ENCODE data around the gene AK8.

DNA sequence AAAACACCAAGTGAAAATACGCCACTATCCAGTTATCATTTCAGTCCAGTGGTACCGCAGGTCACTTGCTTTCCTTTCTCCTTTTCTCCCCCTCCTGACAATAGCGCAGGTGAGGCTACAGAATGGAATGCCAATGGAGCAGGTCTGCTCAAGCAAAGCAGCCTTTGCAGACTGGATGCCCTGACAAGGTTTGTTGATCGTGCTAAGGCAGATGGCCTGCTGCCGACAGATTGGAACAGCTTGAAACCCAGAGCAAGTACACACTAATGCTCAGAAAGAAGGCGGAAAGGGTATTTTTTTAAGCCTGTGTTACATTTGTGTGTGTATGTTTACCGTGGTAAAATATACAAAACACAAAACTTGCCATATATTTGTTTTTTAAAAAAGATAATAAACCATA, 20.0 kb upstream of the AK8 start:
- TF ChIP-seq, protein P1, sequence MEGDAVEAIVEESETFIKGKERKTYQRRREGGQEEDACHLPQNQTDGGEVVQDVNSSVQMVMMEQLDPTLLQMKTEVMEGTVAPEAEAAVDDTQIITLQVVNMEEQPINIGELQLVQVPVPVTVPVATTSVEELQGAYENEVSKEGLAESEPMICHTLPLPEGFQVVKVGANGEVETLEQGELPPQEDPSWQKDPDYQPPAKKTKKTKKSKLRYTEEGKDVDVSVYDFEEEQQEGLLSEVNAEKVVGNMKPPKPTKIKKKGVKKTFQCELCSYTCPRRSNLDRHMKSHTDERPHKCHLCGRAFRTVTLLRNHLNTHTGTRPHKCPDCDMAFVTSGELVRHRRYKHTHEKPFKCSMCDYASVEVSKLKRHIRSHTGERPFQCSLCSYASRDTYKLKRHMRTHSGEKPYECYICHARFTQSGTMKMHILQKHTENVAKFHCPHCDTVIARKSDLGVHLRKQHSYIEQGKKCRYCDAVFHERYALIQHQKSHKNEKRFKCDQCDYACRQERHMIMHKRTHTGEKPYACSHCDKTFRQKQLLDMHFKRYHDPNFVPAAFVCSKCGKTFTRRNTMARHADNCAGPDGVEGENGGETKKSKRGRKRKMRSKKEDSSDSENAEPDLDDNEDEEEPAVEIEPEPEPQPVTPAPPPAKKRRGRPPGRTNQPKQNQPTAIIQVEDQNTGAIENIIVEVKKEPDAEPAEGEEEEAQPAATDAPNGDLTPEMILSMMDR (IDR thresholded peaks at IDR 0.05), result no peak
- TF ChIP-seq POLR2A (IDR thresholded peaks at IDR 0.05), result no peak
